IMR-90 (cell line): ENCODE results near the gene PRIMA1. TPM values are rescaled to one million over a fixed set of nuclear protein-coding genes. Genes with fewer than 3 reads are reported as not detected.

Experiments used
- ATAC-seq: fragments of 200-7000 bp; cut with Tn5 transposase; 2 replicates; pipeline ENCODE4 v1.9.1; 2020; ENCODE audit warnings: low read depth, mild to moderate bottlenecking, moderate library complexity
- BruUV-seq: library from RNA; stranded (reverse); fragments of 400-500 nt; replicated peaks from 2 replicates; lab custom pipeline; 2021; lab: Mats Ljungman, UMichigan
- CTCF ChIA-PET: fragments of 300-600 bp; formaldehyde crosslinking; extraction: SDS; loops from one replicate; lab custom pipeline; 2021; ENCODE audit warnings: antibody characterized with exemption; lab: Yijun Ruan, JAX
- POLR2A ChIA-PET: fragments of 300-600 bp; sonication (Branson Sonifier 250); formaldehyde crosslinking; loops from one replicate; lab custom pipeline; 2022; ENCODE audit warnings: antibody characterized with exemption; ENCODE audit not compliant: unreplicated experiment; lab: Charles Lee
- DNase-seq: peaks from one replicate; pipeline ENCODE4 v3.0.0; 2013
- H2AFZ ChIP-seq: replicated peaks from 2 replicates; pipeline ENCODE3; 2013; ENCODE audit warnings: low read length, mild to moderate bottlenecking; ENCODE audit not compliant: poor library complexity
- H2AK5ac ChIP-seq: 2 replicates; pipeline ENCODE4 v1.6.1; 2013; ENCODE audit warnings: low read depth, low read length, inconsistent platforms
- H2AK9ac ChIP-seq: replicated peaks from 2 replicates; pipeline ENCODE3; 2013; ENCODE audit warnings: mild to moderate bottlenecking, low read depth, low read length, moderate library complexity; ENCODE audit not compliant: poor library complexity
- H2BK120ac ChIP-seq: 2 replicates; pipeline ENCODE4 v1.6.1; 2013; ENCODE audit warnings: low read depth, low read length, inconsistent platforms
- H2BK15ac ChIP-seq: 3 replicates; pipeline ENCODE4 v1.6.1; 2013; ENCODE audit warnings: low read depth, low read length, inconsistent platforms
- H2BK20ac ChIP-seq: 2 replicates; pipeline ENCODE4 v1.6.1; 2013; ENCODE audit warnings: low read depth, mild to moderate bottlenecking, inconsistent platforms, low read length, moderate library complexity
- H2BK5ac ChIP-seq: 2 replicates; pipeline ENCODE4 v1.6.1; 2013; ENCODE audit warnings: mild to moderate bottlenecking, low read depth, low read length, inconsistent platforms; ENCODE audit not compliant: poor library complexity, severe bottlenecking
- H3K14ac ChIP-seq: replicated peaks from 2 replicates; pipeline ENCODE4 v1.6.1; 2013; ENCODE audit warnings: low read depth, low read length, inconsistent platforms
- H3K18ac ChIP-seq: 2 replicates; pipeline ENCODE4 v1.6.1; 2013; ENCODE audit warnings: low read depth, low read length, control low read depth
- H3K23ac ChIP-seq: 2 replicates; pipeline ENCODE4 v1.6.1; 2013; ENCODE audit warnings: low read depth, low read length, inconsistent platforms
- H3K27ac ChIP-seq: 2 replicates; pipeline ENCODE4 v1.5.1; 2013; ENCODE audit warnings: mild to moderate bottlenecking, control low read depth, low read length; ENCODE audit not compliant: insufficient read depth
- H3K27me3 ChIP-seq: 2 replicates; pipeline ENCODE4 v1.6.1; 2013; ENCODE audit warnings: low read length; ENCODE audit not compliant: control insufficient read depth, insufficient read depth
- H3K36me3 ChIP-seq: 2 replicates; pipeline ENCODE4 v1.6.1; 2013; ENCODE audit warnings: low read length, mixed read lengths; ENCODE audit not compliant: control insufficient read depth, insufficient read depth
- H3K4ac ChIP-seq: 2 replicates; pipeline ENCODE4 v1.6.1; 2013; ENCODE audit warnings: low read depth, low read length, inconsistent platforms
- H3K4me1 ChIP-seq: 2 replicates; pipeline ENCODE4 v1.6.1; 2013; ENCODE audit warnings: low read length, mixed read lengths; ENCODE audit not compliant: control insufficient read depth, insufficient read depth
- H3K4me2 ChIP-seq: 2 replicates; pipeline ENCODE4 v1.6.1; 2013; ENCODE audit warnings: low read depth, mild to moderate bottlenecking, control low read depth, low read length, moderate library complexity
- H3K4me3 ChIP-seq: 2 replicates; pipeline ENCODE4 v1.5.1; 2013; ENCODE audit warnings: low read depth, mild to moderate bottlenecking, control low read depth, low read length, moderate library complexity; ENCODE audit not compliant: insufficient read depth
- H3K56ac ChIP-seq: 2 replicates; pipeline ENCODE4 v1.6.1; 2013; ENCODE audit warnings: low read length, inconsistent platforms; ENCODE audit not compliant: insufficient read depth; ENCODE audit errors: extremely low read depth
- H3K79me1 ChIP-seq, 2 experiments: 2 replicates each; pipeline ENCODE4 v1.6.1; 2013; ENCODE audit warnings: low read length in 2 of 2, inconsistent platforms in 1 of 2, low read depth in 1 of 2
- H3K9ac ChIP-seq: 2 replicates; pipeline ENCODE4 v1.6.1; 2013; ENCODE audit warnings: low read depth, low read length, control low read depth
- H3K9me1 ChIP-seq: 2 replicates; pipeline ENCODE4 v1.6.1; 2013; ENCODE audit warnings: low read length, inconsistent platforms; ENCODE audit not compliant: insufficient read depth
- H3K9me3 ChIP-seq: 2 replicates; pipeline ENCODE4 v1.6.1; 2013; ENCODE audit warnings: low read length; ENCODE audit not compliant: control insufficient read depth, insufficient read depth
- H4K20me1 ChIP-seq: 2 replicates; pipeline ENCODE4 v1.6.1; 2013; ENCODE audit warnings: low read length, inconsistent platforms; ENCODE audit not compliant: insufficient read depth
- H4K5ac ChIP-seq: 2 replicates; pipeline ENCODE4 v1.6.1; 2013; ENCODE audit warnings: mild to moderate bottlenecking, low read depth, low read length, control low read depth
- H4K8ac ChIP-seq, 2 experiments: 2 replicates each; pipeline ENCODE4 v1.6.1; 2013; ENCODE audit warnings: low read depth in 2 of 2, low read length in 2 of 2, control low read depth in 1 of 2, inconsistent platforms in 1 of 2
- H4K91ac ChIP-seq: 2 replicates; pipeline ENCODE4 v1.6.1; 2013; ENCODE audit warnings: low read depth, low read length, inconsistent platforms; ENCODE audit not compliant: insufficient read depth
- BHLHE40 ChIP-seq: fragments of 150-350 bp; IDR thresholded peaks from 2 replicates; pipeline ENCODE4 v1.6.1; 2016; ENCODE audit warnings: mild to moderate bottlenecking, low read depth, low read length
- CHD1 ChIP-seq: IDR thresholded peaks from 2 replicates; pipeline ENCODE4 v1.6.1; 2012; ENCODE audit warnings: low read depth, low read length, improper control_type of control experiment
- CTCF ChIP-seq: conservative IDR thresholded peaks from 2 replicates; pipeline ENCODE4 v1.5.1; 2012; ENCODE audit warnings: mild to moderate bottlenecking, low read depth, low read length, improper control_type of control experiment
- ELK1 ChIP-seq: fragments of 150-350 bp; IDR thresholded peaks from 2 replicates; pipeline ENCODE4 v1.6.1; 2016; ENCODE audit warnings: low read depth, mild to moderate bottlenecking, low read length, moderate library complexity, borderline replicate concordance
- MAFK ChIP-seq: IDR thresholded peaks from 2 replicates; pipeline ENCODE4 v1.6.1; 2012; ENCODE audit warnings: low read depth, low read length, improper control_type of control experiment
- MAZ ChIP-seq: IDR thresholded peaks from 2 replicates; pipeline ENCODE4 v1.6.1; 2012; ENCODE audit warnings: low read depth, mild to moderate bottlenecking, low read length, improper control_type of control experiment, moderate library complexity, borderline replicate concordance
- MXI1 ChIP-seq: IDR thresholded peaks from 2 replicates; pipeline ENCODE4 v1.6.1; 2012; ENCODE audit warnings: low read depth, mild to moderate bottlenecking, low read length, moderate library complexity, borderline replicate concordance
- POLR2A ChIP-seq: IDR thresholded peaks from 2 replicates; pipeline ENCODE4 v1.6.1; 2012; ENCODE audit warnings: mild to moderate bottlenecking, low read depth, low read length
- RAD21 ChIP-seq: IDR thresholded peaks from 2 replicates; pipeline ENCODE4 v1.6.1; 2012; ENCODE audit warnings: low read length, improper control_type of control experiment
- WGBS, 2 experiments: methylation state at CpG; one replicate each; pipeline versions ENCODE4 v1.1.5 to v1.1.7; 2013; ENCODE audit warnings: missing lambda C conversion rate in 2 of 2; ENCODE audit not compliant: insufficient read length in 1 of 2; ENCODE audit errors: extremely low coverage in 2 of 2; 5-methylcytosine and 5-hydroxymethylcytosine counted together
- dilution Hi-C: fragments of 300-500 bp; cut with HindIII; formaldehyde crosslinking; loops from one replicate; pipeline ENCODE4 v1.14.3; 2018; ENCODE audit warnings: low sequenced_read_pairs; ENCODE audit not compliant: unreplicated experiment
- in situ Hi-C: fragments of 300-500 bp; cut with MboI; formaldehyde crosslinking; loops from 3 replicates; pipeline ENCODE4 v1.14.3; 2019; ENCODE audit warnings: low sequenced_read_pairs, inconsistent platforms, mixed read lengths
- intact Hi-C: fragments of 100-400 bp; cut with micrococcal nuclease; formaldehyde crosslinking; loops from 2 replicates; pipeline ENCODE4 v1.10.0; 2022
- polyA plus RNA-seq, 3 experiments: library from polyadenylated mRNA; depleted of rRNA; stranded (reverse); fragments of >200 nt; gene quantifications; 2 replicates each; pipeline ENCODE4 v1.2.3, GENCODE V29; 2012; ENCODE audit warnings: low replicate concordance in 1 of 3
- total RNA-seq: library from RNA; depleted of rRNA; stranded (reverse); fragments of >200 nt; gene quantifications from 2 replicates; pipeline ENCODE4 v1.2.3, GENCODE V29; 2012
- TF ChIP-seq, protein P1 (sequence below): fragments of 150-350 bp; IDR thresholded peaks from 2 replicates; pipeline ENCODE4 v1.6.1; 2017; ENCODE audit warnings: mild to moderate bottlenecking, antibody characterized with exemption, low read length, low read depth

The PRIMA1 gene
- total and polyA plus RNA-seq, 2 of the 4 experiments (the other 2 are of a cell fraction), result not detected

DNA sequence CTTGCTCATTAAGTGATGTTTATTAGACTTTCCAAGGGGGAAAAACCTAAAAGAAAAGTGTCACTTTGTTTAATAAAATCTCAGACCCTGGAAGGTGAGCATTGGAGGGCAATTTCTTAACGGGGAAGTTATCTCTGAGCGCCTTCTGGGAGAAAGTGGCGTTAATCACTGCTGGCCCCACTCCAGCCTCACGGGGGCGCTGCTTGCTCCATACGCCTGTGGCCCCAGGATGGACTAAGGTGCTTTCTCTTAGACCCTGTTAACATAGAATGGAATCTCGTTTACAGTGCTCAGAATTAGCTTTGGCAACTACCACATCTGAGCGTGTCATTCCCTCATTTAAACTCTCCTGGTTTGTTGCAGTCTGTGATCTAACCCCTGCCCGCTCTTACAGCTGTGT lies 16.4 kb upstream of the PRIMA1 start:
- BruUV-seq, result no TSS peak
- no peaks in the 10 kb centered on the region for H3K9me1 ChIP-seq
- H3K23ac ChIP-seq, result no peak overlapping the region
- H3K27ac ChIP-seq, result no peak overlapping the region
- no peaks in the 10 kb centered on the region for H3K36me3 ChIP-seq
- H2AK9ac ChIP-seq, result no peak overlapping the region
- no peak overlapping the region for H2BK20ac ChIP-seq
- H4K20me1 ChIP-seq, result no peaks in the 10 kb centered on the region
- no peak overlapping the region for H3K14ac ChIP-seq
- H3K79me1 ChIP-seq, result no peaks in the 10 kb centered on the region
- no peak overlapping the region for H4K8ac ChIP-seq
- intact Hi-C loops, result no loop called here
- CTCF ChIA-PET, result no interaction called here
- H2BK5ac ChIP-seq, result no peak overlapping the region
- H3K18ac ChIP-seq, result no peak overlapping the region
- no peak overlapping the region for H3K4me3 ChIP-seq
- 53% methylated on average over 6 of the region's 9 CpGs; no CpG with 5 or more reads in 1 of the 2 experiments for WGBS, 2 experiments
- no peak overlapping the region for H2AFZ ChIP-seq
- no peak overlapping the region for H4K5ac ChIP-seq
- H3K9me3 ChIP-seq, result peaks cover 9% of the 10 kb centered on the region; the same call in 1 of the 2 replicates
- no peak overlapping the region for H2BK15ac ChIP-seq
- no peaks in the 10 kb centered on the region for H3K27me3 ChIP-seq
- H3K4me2 ChIP-seq, result no peak overlapping the region
- H3K56ac ChIP-seq, result no peak overlapping the region
- H3K4me1 ChIP-seq, result no peaks in the 10 kb centered on the region
- POLR2A ChIA-PET, result no interaction called here
- DNase-seq (no peak), ATAC-seq (no peak)
- H2AK5ac ChIP-seq, result no peak overlapping the region
- no peak overlapping the region for H3K9ac ChIP-seq
- no peak overlapping the region for H3K4ac ChIP-seq
- dilution Hi-C loops, result no loop called here
- H2BK120ac ChIP-seq, result no peak overlapping the region
- no peak overlapping the region for H4K91ac ChIP-seq
- TF ChIP-seq MAZ (no peak), CTCF (no peak), POLR2A (no peak), MAFK (no peak), CHD1 (no peak), BHLHE40 (no peak), MXI1 (no peak), RAD21 (no peak), ELK1 (no peak)
- TF ChIP-seq, protein P1, sequence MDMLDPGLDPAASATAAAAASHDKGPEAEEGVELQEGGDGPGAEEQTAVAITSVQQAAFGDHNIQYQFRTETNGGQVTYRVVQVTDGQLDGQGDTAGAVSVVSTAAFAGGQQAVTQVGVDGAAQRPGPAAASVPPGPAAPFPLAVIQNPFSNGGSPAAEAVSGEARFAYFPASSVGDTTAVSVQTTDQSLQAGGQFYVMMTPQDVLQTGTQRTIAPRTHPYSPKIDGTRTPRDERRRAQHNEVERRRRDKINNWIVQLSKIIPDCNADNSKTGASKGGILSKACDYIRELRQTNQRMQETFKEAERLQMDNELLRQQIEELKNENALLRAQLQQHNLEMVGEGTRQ, result no peak
- in situ Hi-C loops, result no loop called here
